Measurements from ENCODE around the gene EIF2S1. TPM values are rescaled to one million over a fixed set of nuclear protein-coding genes. Genes with fewer than 3 reads are reported as not detected.

The EIF2S1 gene
- total and polyA plus RNA-seq, 2 of the 13 experiments (the other 11 are each of a cell fraction or from before 2014, with no cell fraction given), result 49.1 to 246 TPM

- peak; percentile 18; the same call in 1 of the 2 replicates for TF ChIP-seq MXD4 (CRISPR knock-in tag; IDR thresholded peaks at IDR 0.05)
- TF ChIP-seq ZSCAN9 (CRISPR knock-in tag; IDR thresholded peaks at IDR 0.05; ENCODE audit: borderline replicate concordance), result no peak
- TF ChIP-seq TEAD2 (CRISPR knock-in tag; IDR thresholded peaks at IDR 0.05), result no peak
- TF ChIP-seq, protein P1, sequence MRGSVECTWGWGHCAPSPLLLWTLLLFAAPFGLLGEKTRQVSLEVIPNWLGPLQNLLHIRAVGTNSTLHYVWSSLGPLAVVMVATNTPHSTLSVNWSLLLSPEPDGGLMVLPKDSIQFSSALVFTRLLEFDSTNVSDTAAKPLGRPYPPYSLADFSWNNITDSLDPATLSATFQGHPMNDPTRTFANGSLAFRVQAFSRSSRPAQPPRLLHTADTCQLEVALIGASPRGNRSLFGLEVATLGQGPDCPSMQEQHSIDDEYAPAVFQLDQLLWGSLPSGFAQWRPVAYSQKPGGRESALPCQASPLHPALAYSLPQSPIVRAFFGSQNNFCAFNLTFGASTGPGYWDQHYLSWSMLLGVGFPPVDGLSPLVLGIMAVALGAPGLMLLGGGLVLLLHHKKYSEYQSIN (CRISPR knock-in tag; IDR thresholded peaks at IDR 0.05; ENCODE audit: borderline replicate concordance), result no peak
- TF ChIP-seq SPEN (CRISPR knock-in tag; IDR thresholded peaks at IDR 0.05; ENCODE audit: low read depth), result peak; percentile 97
- no peak; the same call in 1 of the 2 replicates for TF ChIP-seq KLF9 (CRISPR knock-in tag; IDR thresholded peaks at IDR 0.05; ENCODE audit: low read depth)
- TF ChIP-seq DR1 (CRISPR knock-in tag; IDR thresholded peaks at IDR 0.05), result peak; percentile 59; the same call in 1 of the 2 replicates
- peak; percentile 99 for TF ChIP-seq TGIF2 (CRISPR knock-in tag; IDR thresholded peaks at IDR 0.05)
- TF ChIP-seq ZNF567 (CRISPR knock-in tag; IDR thresholded peaks at IDR 0.05; ENCODE audit: borderline replicate concordance), result no peak
- TF ChIP-seq HINFP (CRISPR knock-in tag; IDR thresholded peaks at IDR 0.05; ENCODE audit: low read depth), result no peak
- TF ChIP-seq POGZ (CRISPR knock-in tag; IDR thresholded peaks at IDR 0.05), result peak; percentile 88
- TF ChIP-seq ISX (CRISPR knock-in tag; conservative IDR thresholded peaks at IDR 0.05), result no peak
- TF ChIP-seq MYPOP (CRISPR knock-in tag; IDR thresholded peaks at IDR 0.05), result peak; percentile 61
- no peak for TF ChIP-seq ZNF17 (CRISPR knock-in tag; IDR thresholded peaks at IDR 0.05)
- TF ChIP-seq HDAC1 (CRISPR knock-in tag; IDR thresholded peaks at IDR 0.05), result peak; percentile 96
- TF ChIP-seq MAF1 (CRISPR knock-in tag; IDR thresholded peaks at IDR 0.05; ENCODE audit: borderline replicate concordance), result no peak
- peak; percentile 73; the same call in 1 of the 2 replicates for TF ChIP-seq NR2F2 (IDR thresholded peaks at IDR 0.05; ENCODE audit: borderline replicate concordance, low read depth)
- peak; percentile 74; the same call in 1 of the 2 replicates for TF ChIP-seq ZNF331 (CRISPR knock-in tag; IDR thresholded peaks at IDR 0.05)
- no peak for TF ChIP-seq ZBTB34 (CRISPR knock-in tag; IDR thresholded peaks at IDR 0.05)
- TF ChIP-seq, protein P2, sequence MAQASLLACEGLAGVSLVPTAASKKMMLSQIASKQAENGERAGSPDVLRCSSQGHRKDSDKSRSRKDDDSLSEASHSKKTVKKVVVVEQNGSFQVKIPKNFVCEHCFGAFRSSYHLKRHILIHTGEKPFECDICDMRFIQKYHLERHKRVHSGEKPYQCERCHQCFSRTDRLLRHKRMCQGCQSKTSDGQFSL (CRISPR knock-in tag; IDR thresholded peaks at IDR 0.05), result no peak
- TF ChIP-seq ZBTB2 (CRISPR knock-in tag; IDR thresholded peaks at IDR 0.05; ENCODE audit: low read depth), result peak; percentile 35; the same call in 1 of the 2 replicates
- no peak for TF ChIP-seq ATM (IDR thresholded peaks at IDR 0.05; ENCODE audit: borderline replicate concordance)
- TF ChIP-seq ZNF44 (CRISPR knock-in tag; IDR thresholded peaks at IDR 0.05), result 0 out of 2 replicates have a peak, but pooled peaks have one; percentile 22
- TF ChIP-seq ZNF225 (CRISPR knock-in tag; IDR thresholded peaks at IDR 0.05), result no peak; the same call in 1 of the 2 replicates
These were observed at the start of gene EIF2S1, which contains the start of gene ATP6V1D (continued) for GRCh38 chr14:67359775-67360469.
